ENCODE results near the gene TP53.
"Not testable (repeated sequence)": the region's sequence is repeated elsewhere in the genome, so short reads cannot be mapped to it uniquely, and the experiment has no call there.

The TP53 gene

GRCh38 chr17:7674934-7675333 lies 12.4 kb downstream of the TP53 start:
- no peak for DNase-seq (ENCODE audit: low read depth)

GRCh38 chr17:7673239-7673638 lies 14.1 kb downstream of the TP53 start:
- DNase-seq (ENCODE audit: low read depth), result no peak

GRCh38 chr17:7668482-7668881 lies 18.8 kb downstream of the TP53 start:
- DNase-seq (ENCODE audit: low read depth), result no peak

GRCh38 chr17:7667656-7668406 lies 19.5 kb downstream of the TP53 start:
- no peak for DNase-seq (ENCODE audit: low read depth)

GRCh38 chr17:7656958-7657609 lies 30.2 kb downstream of the TP53 start:
- no peak for DNase-seq (ENCODE audit: low read depth)

GRCh38 chr17:7655541-7655840 lies 31.8 kb downstream of the TP53 start:
- DNase-seq (ENCODE audit: low read depth), result no peak

GRCh38 chr17:7654832-7655540 lies 32.3 kb downstream of the TP53 start:
- no peak for DNase-seq (ENCODE audit: low read depth)

GRCh38 chr17:7652388-7653356 lies 34.6 kb downstream of the TP53 start:
- DNase-seq (ENCODE audit: low read depth), result no peak

GRCh38 chr17:7651665-7652387 lies 35.5 kb downstream of the TP53 start:
- DNase-seq (ENCODE audit: low read depth), result no peak

- no peak for DNase-seq (ENCODE audit: low read depth)
Observed at GRCh38 chr17:7651097-7651664, 36.1 kb downstream of the TP53 start.

GRCh38 chr17:7650509-7651096 lies 36.7 kb downstream of the TP53 start, which contains the start of gene ATP1B2:
Gene ATP1B2 (plus strand): TSS chr17:7650926. CDS start chr17:7651519, 593 bp downstream.
- no peak for DNase-seq (ENCODE audit: low read depth)

- DNase-seq (ENCODE audit: low read depth), result no peak
Observed at GRCh38 chr17:7647018-7647417, 40.3 kb downstream of the TP53 start.

GRCh38 chr17:7646457-7646856 lies 40.8 kb downstream of the TP53 start:
- no peak for DNase-seq (ENCODE audit: low read depth)

GRCh38 chr17:7644775-7645174 lies 42.5 kb downstream of the TP53 start:
- DNase-seq (ENCODE audit: low read depth), result no peak

- not testable (repeated sequence) for DNase-seq (ENCODE audit: low read depth)
Observed at GRCh38 chr17:7641635-7642034, 45.7 kb downstream of the TP53 start.

GRCh38 chr17:7640783-7641182 lies 46.5 kb downstream of the TP53 start:
- DNase-seq (ENCODE audit: low read depth), result no peak

- DNase-seq (ENCODE audit: low read depth), result no peak
Observed at GRCh38 chr17:7636163-7636562, 51.1 kb downstream of the TP53 start.

- no peak for DNase-seq (ENCODE audit: low read depth)
Observed at GRCh38 chr17:7634384-7634783, 52.9 kb downstream of the TP53 start.

GRCh38 chr17:7633093-7633492 lies 54.2 kb downstream of the TP53 start:
- DNase-seq (ENCODE audit: low read depth), result no peak

- DNase-seq (ENCODE audit: low read depth), result no peak
Observed at GRCh38 chr17:7632492-7632894, 54.8 kb downstream of the TP53 start.

Measured in non-pigmented ciliary epithelial cell (primary cell).